Coronary artery (tissue), 2 donors: ENCODE measurements around the gene BET1L.
A peak's percentile ranks its signal among the peaks of the same experiment; 100 is the strongest.

Source experiments
- DNase-seq: peaks from one replicate; pipeline ENCODE4 v3.0.0-alpha.2; 2017; ENCODE audit warnings: low spot score
- H3K27ac ChIP-seq, 2 donors: fragments of 200-600 bp; sonication (generic); one replicate each; pipeline ENCODE4 v1.5.1; 2016 to 2019
- H3K4me3 ChIP-seq: fragments of 200-600 bp; sonication (generic); 2 replicates; pipeline ENCODE4 v1.5.1; 2016; ENCODE audit warnings: mild to moderate bottlenecking, moderate library complexity
- TF ChIP-seq, protein P1 (sequence below): fragments of 200-600 bp; sonication (generic); IDR thresholded peaks from one replicate; pipeline ENCODE4 v1.5.1; 2019; ENCODE audit warnings: antibody characterized with exemption

Gene BET1L

DNA sequence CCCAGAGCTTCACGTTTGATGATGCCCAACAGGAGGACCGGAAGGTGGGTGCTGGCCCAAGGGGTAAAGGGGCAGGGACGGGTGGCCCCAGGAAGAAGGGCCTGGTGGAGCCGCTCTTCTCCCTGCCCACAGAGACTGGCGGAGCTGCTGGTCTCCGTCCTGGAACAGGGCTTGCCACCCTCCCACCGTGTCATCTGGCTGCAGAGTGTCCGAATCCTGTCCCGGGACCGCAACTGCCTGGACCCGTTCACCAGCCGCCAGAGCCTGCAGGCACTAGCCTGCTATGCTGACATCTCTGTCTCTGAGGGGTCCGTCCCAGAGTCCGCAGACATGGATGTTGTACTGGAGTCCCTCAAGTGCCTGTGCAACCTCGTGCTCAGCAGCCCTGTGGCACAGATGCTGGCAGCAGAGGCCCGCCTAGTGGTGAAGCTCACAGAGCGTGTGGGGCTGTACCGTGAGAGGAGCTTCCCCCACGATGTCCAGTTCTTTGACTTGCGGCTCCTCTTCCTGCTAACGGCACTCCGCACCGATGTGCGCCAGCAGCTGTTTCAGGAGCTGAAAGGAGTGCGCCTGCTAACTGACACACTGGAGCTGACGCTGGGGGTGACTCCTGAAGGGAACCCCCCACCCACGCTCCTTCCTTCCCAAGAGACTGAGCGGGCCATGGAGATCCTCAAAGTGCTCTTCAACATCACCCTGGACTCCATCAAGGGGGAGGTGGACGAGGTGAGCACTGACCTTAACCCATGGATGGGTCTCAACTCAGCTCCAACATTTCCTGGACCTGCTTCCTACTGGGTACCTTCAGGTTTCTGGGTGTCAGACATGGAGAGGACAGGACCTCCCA is 2.3 kb upstream of the BET1L start:
- no peak for DNase-seq

DNA sequence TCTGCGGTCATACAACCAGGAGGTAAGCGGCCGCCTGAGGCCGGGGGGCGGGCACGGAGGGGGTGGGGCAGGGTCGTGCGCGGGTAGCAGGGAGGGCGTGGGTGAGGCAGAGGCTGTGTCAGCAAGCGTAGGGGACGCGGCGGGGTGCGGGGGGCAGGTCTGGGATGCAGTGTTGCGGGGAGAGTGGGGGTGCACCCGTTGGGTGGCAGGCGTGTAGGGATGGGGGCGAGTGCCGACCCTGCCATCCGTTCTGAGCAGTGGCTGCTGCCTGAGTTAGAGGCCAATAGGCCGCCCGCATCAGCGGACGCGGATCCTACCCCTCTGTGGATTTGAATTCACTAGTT is 1.7 kb upstream of the BET1L start:
- DNase-seq: no peak
- peak overlapping the region; percentile 97 to 98 for H3K27ac ChIP-seq
- peak overlapping the region; percentile 77 for H3K4me3 ChIP-seq
- TF ChIP-seq, protein P1, sequence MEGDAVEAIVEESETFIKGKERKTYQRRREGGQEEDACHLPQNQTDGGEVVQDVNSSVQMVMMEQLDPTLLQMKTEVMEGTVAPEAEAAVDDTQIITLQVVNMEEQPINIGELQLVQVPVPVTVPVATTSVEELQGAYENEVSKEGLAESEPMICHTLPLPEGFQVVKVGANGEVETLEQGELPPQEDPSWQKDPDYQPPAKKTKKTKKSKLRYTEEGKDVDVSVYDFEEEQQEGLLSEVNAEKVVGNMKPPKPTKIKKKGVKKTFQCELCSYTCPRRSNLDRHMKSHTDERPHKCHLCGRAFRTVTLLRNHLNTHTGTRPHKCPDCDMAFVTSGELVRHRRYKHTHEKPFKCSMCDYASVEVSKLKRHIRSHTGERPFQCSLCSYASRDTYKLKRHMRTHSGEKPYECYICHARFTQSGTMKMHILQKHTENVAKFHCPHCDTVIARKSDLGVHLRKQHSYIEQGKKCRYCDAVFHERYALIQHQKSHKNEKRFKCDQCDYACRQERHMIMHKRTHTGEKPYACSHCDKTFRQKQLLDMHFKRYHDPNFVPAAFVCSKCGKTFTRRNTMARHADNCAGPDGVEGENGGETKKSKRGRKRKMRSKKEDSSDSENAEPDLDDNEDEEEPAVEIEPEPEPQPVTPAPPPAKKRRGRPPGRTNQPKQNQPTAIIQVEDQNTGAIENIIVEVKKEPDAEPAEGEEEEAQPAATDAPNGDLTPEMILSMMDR: no peak

More for the DNA sequence above, 2.3 kb upstream of the BET1L start:
- Histone ChIP-seq H3K4me3 (peak overlapping the region; percentile 77), H3K27ac (peak overlapping the region; percentile 97 to 98)
- TF ChIP-seq, protein P1: no peak

DNA sequence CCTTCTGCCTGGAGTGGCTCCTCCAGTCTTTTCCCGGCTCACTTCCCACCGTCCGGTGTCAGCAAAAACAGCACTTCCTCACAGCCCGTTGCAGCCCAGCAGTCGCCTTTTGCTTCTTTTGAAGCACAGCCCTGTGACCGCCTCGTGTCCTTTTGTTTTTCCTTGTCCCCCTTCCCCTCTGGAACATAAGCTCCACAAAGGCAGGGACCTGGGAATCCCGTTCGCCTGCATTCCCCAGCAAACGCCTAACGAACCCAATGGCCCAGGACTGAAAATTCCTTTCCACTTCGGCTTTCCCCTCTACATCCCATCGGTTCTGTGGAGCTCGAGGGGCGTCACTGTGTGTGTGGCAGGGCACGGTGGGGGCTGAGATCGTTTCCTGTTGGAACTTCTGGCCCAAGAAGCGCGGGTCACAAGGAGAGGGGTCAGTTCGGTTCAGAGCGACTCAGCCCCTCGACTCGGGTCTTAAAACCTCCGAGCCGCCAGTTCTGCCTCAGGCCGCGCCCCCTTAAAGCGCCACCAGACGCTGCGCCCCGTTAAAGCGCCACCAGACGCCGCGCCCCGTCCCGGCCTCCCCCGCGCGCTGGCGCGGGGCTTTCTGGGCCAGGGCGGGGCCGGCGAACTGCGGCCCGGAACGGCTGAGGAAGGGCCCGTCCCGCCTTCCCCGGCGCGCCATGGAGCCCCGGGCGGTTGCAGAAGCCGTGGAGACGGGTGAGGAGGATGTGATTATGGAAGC is 1.1 kb upstream of the BET1L start:
- DNase-seq: peak; percentile 90
- H3K4me3 ChIP-seq: peak overlapping the region; percentile 77
- TF ChIP-seq, protein P1: no peak
- peak overlapping the region; percentile 97 to 98 for H3K27ac ChIP-seq

DNA sequence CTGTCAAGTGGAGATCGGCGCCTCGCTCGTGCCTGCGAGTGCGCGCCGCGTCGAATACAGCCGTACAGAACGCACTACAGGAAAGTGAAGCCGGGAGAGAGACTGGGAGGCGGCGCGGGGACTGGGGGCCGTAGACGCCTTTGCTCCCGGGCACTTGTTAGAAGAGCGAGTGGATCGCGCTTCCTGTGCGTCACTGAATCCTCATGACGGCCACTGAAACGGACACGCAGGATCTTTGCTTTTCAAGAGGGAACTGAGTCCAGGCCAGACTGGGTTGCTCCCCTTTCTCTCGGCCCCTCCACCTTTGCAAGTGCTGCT is 623 bp upstream of the BET1L start:
- Histone ChIP-seq H3K4me3 (peak overlapping the region; percentile 77), H3K27ac (peak overlapping the region; percentile 97 to 98)
- TF ChIP-seq, protein P1: no peak
- no peak for DNase-seq

DNA sequence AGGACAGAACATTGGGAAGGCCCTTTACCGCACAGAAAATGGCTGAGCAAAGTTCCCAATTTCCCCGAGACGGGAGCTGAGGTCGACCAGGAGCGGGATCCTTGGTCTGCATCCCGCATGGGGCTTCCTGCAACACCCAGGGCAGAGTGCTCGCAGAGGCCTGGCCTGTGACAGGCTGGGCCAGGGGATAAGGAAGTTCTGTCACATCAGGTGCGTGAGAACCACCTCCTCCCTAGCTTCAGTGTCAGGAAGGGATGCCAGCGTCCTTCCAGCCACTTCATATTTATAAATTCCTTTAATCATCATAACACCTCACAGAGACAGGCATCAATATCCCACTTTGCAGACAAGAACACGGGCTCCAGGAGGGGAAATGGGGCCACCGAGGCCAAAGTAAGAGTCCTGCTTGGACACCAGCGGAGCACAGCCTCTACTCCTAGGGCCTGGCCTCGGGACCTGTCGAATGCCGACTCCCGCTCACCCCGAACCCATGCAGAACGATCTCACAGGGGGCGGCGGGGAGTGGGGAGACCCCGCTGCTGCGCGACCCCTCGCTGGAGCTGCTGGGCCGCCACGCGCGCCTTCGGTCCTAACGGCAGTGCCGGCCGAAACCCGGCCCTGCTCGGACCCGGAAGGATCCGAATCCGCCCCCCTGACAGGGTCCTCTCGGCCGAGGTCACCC is 532 bp downstream of the BET1L start:
- DNase-seq: peak; percentile 83

DNA sequence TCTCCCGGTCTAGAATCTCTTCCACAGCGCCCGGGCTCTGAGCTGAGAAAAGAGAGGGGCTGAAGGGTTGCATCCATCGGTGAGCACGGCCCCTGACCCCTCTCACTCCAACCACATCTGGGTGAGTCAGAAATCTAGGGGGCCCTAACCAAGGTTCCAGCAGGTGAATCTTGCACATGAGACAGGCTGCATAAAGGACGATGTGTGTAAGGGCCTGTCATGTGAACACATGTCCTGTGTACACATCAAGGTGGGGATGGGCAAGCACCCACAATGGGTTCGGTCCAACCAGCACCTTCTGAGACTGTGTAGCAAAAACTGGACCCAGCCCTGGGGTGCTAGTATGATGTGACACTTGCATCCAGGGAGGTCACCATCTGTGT is 1.2 kb downstream of the BET1L start:
- TF ChIP-seq, protein P1: no peak
- Histone ChIP-seq H3K27ac (no peak overlapping the region), H3K4me3 (peak overlapping the region; percentile 77)
- DNase-seq: peak; percentile 73

More for the DNA sequence above, 532 bp downstream of the BET1L start:
- TF ChIP-seq, protein P1: no peak
- Histone ChIP-seq H3K4me3 (peak overlapping the region; percentile 77), H3K27ac (peak overlapping the region; percentile 97 to 98)
